PC-9 (cell line): ENCODE data around the gene CALCB. TPM values are rescaled to one million over a fixed set of nuclear protein-coding genes. Genes with fewer than 3 reads are reported as not detected.

Experiments
- BruUV-seq: library from RNA; stranded (reverse); fragments of 400-500 nt; replicated peaks from 2 replicates; lab custom pipeline; 2021; lab: Mats Ljungman, UMichigan
- CTCF ChIA-PET: fragments of 300-600 bp; sonication (Branson Sonifier 250); formaldehyde crosslinking; loops from one replicate; lab custom pipeline; 2022; ENCODE audit warnings: antibody characterized with exemption; lab: Charles Lee
- POLR2A ChIA-PET: fragments of 300-600 bp; sonication (Branson Sonifier 250); formaldehyde crosslinking; loops from one replicate; lab custom pipeline; 2022; ENCODE audit warnings: antibody characterized with exemption; ENCODE audit not compliant: unreplicated experiment; lab: Charles Lee
- DNase-seq, 2 experiments: peaks; one replicate each; pipeline versions ENCODE4 v3.0.0 to v3.0.0-alpha.2; 2015 to 2022; ENCODE audit warnings: mixed read lengths in 1 of 2
- H2AFZ ChIP-seq: fragments of 200-600 bp; sonication (generic); 2 replicates; pipeline ENCODE4 v1.8.1; 2017; ENCODE audit warnings: antibody characterized with exemption
- H3F3A ChIP-seq: fragments of 200-600 bp; sonication (generic); 2 replicates; pipeline ENCODE4 v1.8.1; 2017; ENCODE audit warnings: antibody characterized with exemption, mild to moderate bottlenecking, low read depth; ENCODE audit not compliant: insufficient read depth
- H3K27ac ChIP-seq: fragments of 200-600 bp; sonication (generic); 2 replicates; pipeline ENCODE4 v1.6.1; 2016; ENCODE audit warnings: mixed run types
- H3K27me3 ChIP-seq: fragments of 200-600 bp; sonication (generic); 2 replicates; pipeline ENCODE4 v1.6.1; 2016; ENCODE audit warnings: low read depth, mixed run types; ENCODE audit not compliant: insufficient read depth
- H3K36me3 ChIP-seq: fragments of 200-600 bp; sonication (generic); 2 replicates; pipeline ENCODE4 v1.6.1; 2016; ENCODE audit warnings: low read depth, mixed run types
- H3K4me1 ChIP-seq: fragments of 200-600 bp; sonication (generic); replicated peaks from 2 replicates; pipeline ENCODE4 v1.6.1; 2016; ENCODE audit warnings: mixed run types; ENCODE audit not compliant: insufficient read depth
- H3K4me2 ChIP-seq: fragments of 200-600 bp; sonication (generic); 2 replicates; pipeline ENCODE4 v1.6.1; 2017; ENCODE audit warnings: mixed run types
- H3K4me3 ChIP-seq: fragments of 200-600 bp; sonication (generic); 2 replicates; pipeline ENCODE4 v1.6.1; 2016; ENCODE audit warnings: mixed run types
- H3K79me2 ChIP-seq: fragments of 200-600 bp; sonication (generic); 2 replicates; pipeline ENCODE4 v1.6.1; 2017; ENCODE audit warnings: low read depth, mixed run types
- H3K9me2 ChIP-seq: fragments of 200-600 bp; sonication (generic); 2 replicates; pipeline ENCODE4 v1.8.1; 2017; ENCODE audit warnings: mild to moderate bottlenecking; ENCODE audit not compliant: insufficient read depth
- H3K9me3 ChIP-seq: fragments of 200-600 bp; sonication (generic); 2 replicates; pipeline ENCODE4 v1.8.1; 2016; ENCODE audit warnings: low read depth; ENCODE audit not compliant: insufficient read depth
- H4K20me1 ChIP-seq: fragments of 200-600 bp; sonication (generic); 2 replicates; pipeline ENCODE4 v1.8.1; 2017; ENCODE audit not compliant: insufficient read depth
- CTCF ChIP-seq: fragments of 200-600 bp; sonication (generic); conservative IDR thresholded peaks from 2 replicates; pipeline ENCODE4 v1.6.1; 2017; ENCODE audit warnings: mixed run types, antibody characterized with exemption, mild to moderate bottlenecking, moderate library complexity
- EZH2 ChIP-seq: fragments of 200-600 bp; sonication (generic); IDR thresholded peaks from 2 replicates; pipeline ENCODE4 v1.8.0; 2017; ENCODE audit warnings: antibody characterized with exemption, low read depth
- intact Hi-C: fragments of 100-400 bp; cut with micrococcal nuclease; formaldehyde crosslinking; loops from one replicate; pipeline ENCODE4 v1.10.0; 2022; ENCODE audit not compliant: unreplicated experiment
- total RNA-seq: library from RNA; stranded (reverse); gene quantifications from 2 replicates; pipeline ENCODE4 v1.2.3, GENCODE V29; 2021

The CALCB gene
- total RNA-seq, 1 experiment from 2014 or later: not detected

- POLR2A ChIA-PET: no interaction called here
These were observed 50.5 kb downstream of the CALCB start for GRCh38 chr11:15123849-15124248.

GRCh38 chr11:15124528-15124927, 51.1 kb downstream of the CALCB start:
- no peaks in the 10 kb centered on the region for H3K36me3 ChIP-seq
- no peaks in the 10 kb centered on the region for H3K79me2 ChIP-seq
- H3K27ac ChIP-seq: no peak overlapping the region
- DNase-seq: no peak
- POLR2A ChIA-PET: no interaction called here
- H3K9me2 ChIP-seq: no peaks in the 10 kb centered on the region
- intact Hi-C loops: no loop called here
- H3K4me3 ChIP-seq: no peak overlapping the region
- CTCF ChIA-PET: no interaction called here
- BruUV-seq: no TSS peak
- H3K27me3 ChIP-seq: 0 out of 2 replicates have a peak, but pooled peaks cover 3% of the 10 kb centered on the region
- no peaks in the 10 kb centered on the region for H3K9me3 ChIP-seq
- H4K20me1 ChIP-seq: no peaks in the 10 kb centered on the region
- H2AFZ ChIP-seq: no peak overlapping the region
- no peak overlapping the region for H3K4me2 ChIP-seq
- no peaks in the 10 kb centered on the region for H3F3A ChIP-seq
- no peak for TF ChIP-seq CTCF
- TF ChIP-seq EZH2: no peak
- no peaks in the 10 kb centered on the region for H3K4me1 ChIP-seq

More at GRCh38 chr11:15123849-15124248, 50.5 kb downstream of the CALCB start:
- Histone ChIP-seq H3K9me3 (no peaks in the 10 kb centered on the region), H3K9me2 (no peaks in the 10 kb centered on the region), H3K4me1 (no peaks in the 10 kb centered on the region), H3K27me3 (0 out of 2 replicates have a peak, but pooled peaks cover 3% of the 10 kb centered on the region), H4K20me1 (no peaks in the 10 kb centered on the region), H3F3A (no peaks in the 10 kb centered on the region), H3K4me2 (no peak overlapping the region), H3K27ac (no peak overlapping the region), H3K79me2 (no peaks in the 10 kb centered on the region), H2AFZ (no peak overlapping the region), H3K4me3 (no peak overlapping the region), H3K36me3 (no peaks in the 10 kb centered on the region)
- TF ChIP-seq CTCF: no peak
- TF ChIP-seq EZH2: no peak
- no TSS peak for BruUV-seq
- CTCF ChIA-PET: no interaction called here
- intact Hi-C loops: no loop called here
- peak in 1 of 2 experiments; percentile 49 for DNase-seq

GRCh38 chr11:15127341-15127740, 53.9 kb downstream of the CALCB start:
- intact Hi-C loops: no loop called here
- Histone ChIP-seq H3K27ac (no peak overlapping the region), H3F3A (no peaks in the 10 kb centered on the region), H4K20me1 (no peaks in the 10 kb centered on the region), H3K9me3 (no peaks in the 10 kb centered on the region), H3K4me1 (no peaks in the 10 kb centered on the region), H3K9me2 (no peaks in the 10 kb centered on the region), H3K36me3 (no peaks in the 10 kb centered on the region), H3K4me3 (no peak overlapping the region), H3K27me3 (0 out of 2 replicates have a peak, but pooled peaks cover 3% of the 10 kb centered on the region), H3K4me2 (no peak overlapping the region), H2AFZ (no peak overlapping the region), H3K79me2 (no peaks in the 10 kb centered on the region)
- CTCF ChIA-PET: no interaction called here
- TF ChIP-seq CTCF (no peak), EZH2 (no peak)
- POLR2A ChIA-PET: no interaction called here
- BruUV-seq: no TSS peak
- no peak for DNase-seq

Other genes with a start within 250 kb of the CALCB start
- gene CYP2R1, start 181.4 kb upstream of the CALCB start, total RNA-seq: 7.1 and 7.2 TPM in 2 replicates
- not detected in 2 replicates for gene CALCA, start 101.2 kb upstream of the CALCB start, total RNA-seq
- not detected in 2 replicates for gene INSC, start 41.3 kb downstream of the CALCB start, total RNA-seq